GM21526 (cell line): ENCODE results near the gene CDH16.
"Not testable (repeated sequence)": the region's sequence is repeated elsewhere in the genome, so short reads cannot be mapped to it uniquely, and the experiment has no call there.

ENCODE experiments used
- ATAC-seq: cut with Tn5 transposase; IDR thresholded peaks from one replicate; pipeline ENCODE4 v1.9.1; 2021; ENCODE audit warnings: moderate library complexity; ENCODE audit not compliant: unreplicated experiment, low FRiP score

The CDH16 gene

GRCh38 chr16:66918803-66919568 lies at the start of gene CDH16:
Gene CDH16, minus strand, starts transcription at chr16:66918885. Its CDS starts 820 bp downstream, at chr16:66918065.
- no peak for ATAC-seq

GRCh38 chr16:66964049-66964448 lies 45.4 kb upstream of the CDH16 start:
- no peak for ATAC-seq

- ATAC-seq: no peak
Observed at GRCh38 chr16:66961914-66962313, 43.2 kb upstream of the CDH16 start.

- peak; percentile 53 for ATAC-seq
Observed at GRCh38 chr16:66961065-66961744, 42.5 kb upstream of the CDH16 start, which contains the start of gene CES3. Gene CES3, plus strand, starts transcription at chr16:66961266. Its CDS starts 42 bp downstream, at chr16:66961308.

GRCh38 chr16:66960270-66960669 lies 41.6 kb upstream of the CDH16 start:
- ATAC-seq: no peak

GRCh38 chr16:66959704-66960161 lies 41.0 kb upstream of the CDH16 start:
- no peak for ATAC-seq

- ATAC-seq: no peak
Observed at GRCh38 chr16:66958857-66959703, 40.4 kb upstream of the CDH16 start.

GRCh38 chr16:66956154-66956457 lies 37.4 kb upstream of the CDH16 start:
- not testable (repeated sequence) for ATAC-seq

GRCh38 chr16:66955363-66956153 lies 36.9 kb upstream of the CDH16 start:
- not testable (repeated sequence) for ATAC-seq

- ATAC-seq: peak; percentile 54
Observed at GRCh38 chr16:66954097-66954659, 35.5 kb upstream of the CDH16 start.

- ATAC-seq: no peak
Observed at GRCh38 chr16:66953462-66954096, 34.9 kb upstream of the CDH16 start.

- ATAC-seq: no peak
Observed at GRCh38 chr16:66952430-66953110, 33.9 kb upstream of the CDH16 start.

GRCh38 chr16:66950971-66951790 lies 32.5 kb upstream of the CDH16 start:
- ATAC-seq: no peak

GRCh38 chr16:66950437-66950836 lies 31.8 kb upstream of the CDH16 start:
- no peak for ATAC-seq

- ATAC-seq: no peak
Observed at GRCh38 chr16:66949472-66949871, 30.8 kb upstream of the CDH16 start.

- ATAC-seq: no peak
Observed at GRCh38 chr16:66948837-66949225, 30.1 kb upstream of the CDH16 start.

GRCh38 chr16:66948134-66948836 lies 29.6 kb upstream of the CDH16 start:
- ATAC-seq: no peak
